Inflammatory macrophage (primary cell): ENCODE data around the gene CCER1.
"Not testable (repeated sequence)": the region's sequence is repeated elsewhere in the genome, so short reads cannot be mapped to it uniquely, and the experiment has no call there.

Experiments used
- DNase-seq, 2 donors: peaks; one replicate each; pipeline ENCODE4 v3.0.0-alpha.2; 2020 to 2022
- total RNA-seq, 18 experiments: gene quantifications; one replicate each; lab custom pipeline; 2026; ENCODE audit warnings: mixed read lengths in 6 of 18, inconsistent platforms in 2 of 18; lab: John Stamatoyannopoulos, UW

The CCER1 gene, protein sequence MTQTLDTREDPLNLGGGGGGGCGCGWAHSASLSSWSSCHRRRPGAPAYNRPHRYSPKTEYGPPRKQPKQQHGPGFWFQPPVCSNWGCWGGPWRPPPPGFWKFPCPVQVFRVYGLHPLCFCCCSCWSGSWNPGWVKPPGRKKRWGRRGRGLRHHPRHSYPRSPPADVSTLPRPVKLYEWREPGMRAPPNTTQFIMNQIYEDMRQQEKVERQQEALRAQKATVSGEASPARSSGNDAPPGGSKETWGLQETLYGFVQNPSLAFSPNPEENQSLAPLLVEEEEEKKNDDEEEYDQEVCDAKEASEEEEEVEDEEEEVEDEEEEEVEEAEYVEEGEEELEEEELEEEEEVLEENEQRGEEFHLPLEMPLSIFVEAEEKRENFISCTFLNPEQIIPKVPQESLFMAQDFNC
- 0 to 0.13 (median 0) reads per million in 18 experiments for total RNA-seq

DNA sequence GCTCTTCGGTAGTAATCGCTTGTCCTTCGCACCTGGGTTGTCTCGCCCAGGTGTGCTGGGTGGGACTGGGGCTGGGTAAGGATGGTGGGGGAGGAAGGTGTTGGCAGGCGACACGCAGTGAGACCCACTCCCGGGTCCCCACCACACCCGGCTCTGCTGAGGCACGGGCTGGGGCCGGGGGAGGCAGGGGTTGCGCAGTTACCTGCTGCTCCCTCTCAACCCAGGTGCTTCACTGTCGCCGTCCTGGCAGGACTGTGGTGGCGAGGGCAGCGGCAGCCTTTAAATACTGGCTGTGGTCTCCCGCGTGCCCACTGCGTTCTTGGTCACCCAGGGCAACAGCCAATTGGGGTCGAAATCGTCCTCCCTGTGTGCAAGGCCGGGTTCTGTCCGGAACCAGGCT, at the start of gene CCER1:
TSS of gene CCER1 (minus strand) at position 256 of the 400 bp plus-strand sequence. CDS start 434 bp downstream, outside the sequence.
- DNase-seq = no peak

DNA sequence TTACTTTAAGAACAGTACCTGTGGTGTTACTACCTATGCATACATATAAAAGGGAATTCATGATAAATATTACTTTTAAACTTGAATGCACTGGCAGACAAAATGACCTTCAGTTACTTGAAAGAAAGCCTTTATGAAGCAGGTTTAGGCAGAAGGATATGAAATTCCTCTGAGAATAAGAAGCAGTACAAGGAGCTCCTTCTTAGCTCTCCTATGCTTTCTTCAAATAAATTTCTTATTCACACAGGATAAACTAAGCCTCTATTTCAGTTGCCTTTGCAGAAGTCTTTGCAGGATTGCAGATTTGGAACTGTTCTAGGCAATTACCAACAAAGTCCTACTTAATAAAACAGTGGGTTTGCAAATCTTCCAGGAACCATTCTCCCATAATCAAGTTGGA, 48.8 kb upstream of the CCER1 start:
- DNase-seq = no peak

DNA sequence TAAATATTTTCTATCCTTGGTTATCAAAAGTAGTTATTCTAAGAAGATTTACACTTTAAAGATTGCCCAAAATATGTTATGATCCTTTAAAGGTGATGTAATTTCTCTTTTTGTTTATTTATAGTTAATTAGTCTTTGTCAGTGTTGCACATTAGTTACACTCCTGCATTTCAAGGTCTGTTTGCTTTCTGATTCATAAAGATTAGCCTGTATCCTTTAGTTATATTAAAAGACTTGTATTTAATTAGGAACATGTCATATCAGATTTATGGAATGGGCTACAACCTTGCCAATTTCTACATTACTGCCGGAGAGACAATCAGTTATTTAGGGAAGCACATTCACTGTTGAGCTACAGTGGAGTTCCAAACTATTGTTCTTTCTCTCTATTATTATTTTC, 46.3 kb upstream of the CCER1 start:
- DNase-seq = no peak

DNA sequence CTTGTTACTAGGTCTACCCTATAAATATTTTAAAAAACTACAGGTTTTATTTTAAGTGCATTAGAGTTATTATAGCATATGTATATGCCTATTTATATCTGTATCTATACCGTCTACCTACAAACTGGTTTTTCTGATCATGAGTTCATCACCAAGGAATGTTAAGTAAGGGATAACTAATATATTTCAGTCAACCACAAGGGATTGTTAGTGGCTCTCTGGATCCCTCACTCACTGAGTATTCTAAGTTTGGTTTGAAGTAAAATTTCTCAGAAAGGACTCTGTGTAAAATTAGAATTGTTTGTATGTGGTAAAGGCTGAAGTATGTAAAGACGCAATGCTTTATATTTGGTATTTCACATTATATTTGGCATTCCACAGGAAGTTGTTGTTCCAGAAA, 45.0 kb upstream of the CCER1 start:
- DNase-seq = no peak

- DNase-seq = no peak
Measured at GRCh38 chr12:90999527-90999926, 44.6 kb upstream of the CCER1 start.

GRCh38 chr12:90995010-90995409, 40.0 kb upstream of the CCER1 start:
- no peak for DNase-seq

- DNase-seq = no peak
Measured at GRCh38 chr12:90991952-90992465, 37.0 kb upstream of the CCER1 start.

DNA sequence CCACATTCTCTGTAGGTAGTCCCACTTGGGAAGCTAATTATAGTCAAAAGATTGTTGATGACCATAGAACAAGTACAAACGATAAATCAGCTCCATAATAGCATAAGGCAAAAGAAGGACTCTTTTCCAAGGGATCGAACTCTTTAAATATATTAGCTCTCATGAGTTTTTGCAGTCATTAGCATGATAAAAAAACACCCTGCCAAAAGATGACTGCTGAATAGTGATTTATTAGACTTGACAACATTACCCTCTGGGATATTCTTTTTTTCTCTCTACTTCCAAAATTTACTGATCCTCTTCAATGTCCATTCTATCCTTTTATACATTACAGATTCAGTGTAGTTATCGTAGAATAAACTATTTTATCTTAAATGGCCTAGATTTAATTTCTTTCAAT, 35.6 kb upstream of the CCER1 start:
- DNase-seq = no peak

DNA sequence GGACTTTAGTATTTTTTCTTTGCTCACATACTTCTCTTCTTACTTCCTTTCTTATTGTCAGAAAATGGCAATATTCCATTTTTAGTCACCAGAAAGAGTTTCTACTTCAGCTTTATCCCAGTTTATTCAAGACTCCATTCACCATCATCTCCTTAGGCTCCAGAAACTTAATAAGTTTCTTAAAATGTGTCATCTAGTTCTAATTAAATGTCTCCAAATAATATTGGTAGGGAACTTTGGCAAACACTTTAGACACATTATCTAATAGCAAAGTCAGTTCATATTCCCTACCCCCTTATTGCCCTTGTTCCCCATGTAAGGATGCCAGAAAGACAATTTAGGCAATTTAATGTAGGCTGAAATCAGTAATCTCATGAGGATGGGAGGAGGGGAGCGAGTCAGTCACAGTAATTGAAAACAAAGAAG, 34.7 kb upstream of the CCER1 start:
- no peak for DNase-seq

DNA sequence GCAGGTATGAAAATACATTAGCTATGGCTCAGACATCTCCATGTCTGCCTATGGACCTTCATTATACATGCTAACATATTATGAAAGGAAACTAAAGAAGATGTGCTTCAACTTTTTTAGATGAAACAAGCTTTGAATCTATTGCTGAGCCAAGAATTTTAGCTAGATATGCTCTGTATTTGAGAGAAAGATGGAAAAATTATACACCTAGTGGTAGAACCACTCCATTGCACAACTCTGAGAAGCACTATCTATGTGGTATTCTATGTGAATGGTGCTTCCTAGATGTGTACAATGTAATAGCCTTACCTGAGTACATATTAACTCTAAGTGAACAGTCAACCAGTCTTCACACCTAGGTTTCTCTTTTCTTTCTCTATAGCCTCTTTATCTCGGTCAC, 32.5 kb upstream of the CCER1 start:
- DNase-seq = no peak

GRCh38 chr12:90987101-90987500, 32.1 kb upstream of the CCER1 start:
- no peak for DNase-seq

DNA sequence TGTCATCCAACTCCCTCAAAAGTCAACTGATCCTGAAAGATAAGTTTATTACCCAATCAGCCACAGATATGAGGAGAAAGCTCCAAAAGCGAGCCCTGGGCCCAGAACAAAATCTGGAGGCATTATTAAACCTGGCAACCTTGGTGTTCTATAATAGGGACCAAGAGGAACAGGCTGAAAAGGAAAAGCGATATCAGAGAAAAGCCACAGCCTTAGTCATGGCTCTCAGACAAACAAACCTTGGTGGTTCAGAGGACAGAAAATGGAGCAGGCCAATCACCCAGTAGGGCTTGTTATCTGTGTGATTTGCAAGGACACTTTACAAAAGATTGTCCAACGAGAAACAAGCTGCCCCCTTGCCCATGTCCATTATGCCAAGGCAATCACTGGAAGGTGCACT, 30.4 kb upstream of the CCER1 start:
- not testable (repeated sequence) for DNase-seq

GRCh38 chr12:90984114-90984513, 29.1 kb upstream of the CCER1 start:
- no peak for DNase-seq

DNA sequence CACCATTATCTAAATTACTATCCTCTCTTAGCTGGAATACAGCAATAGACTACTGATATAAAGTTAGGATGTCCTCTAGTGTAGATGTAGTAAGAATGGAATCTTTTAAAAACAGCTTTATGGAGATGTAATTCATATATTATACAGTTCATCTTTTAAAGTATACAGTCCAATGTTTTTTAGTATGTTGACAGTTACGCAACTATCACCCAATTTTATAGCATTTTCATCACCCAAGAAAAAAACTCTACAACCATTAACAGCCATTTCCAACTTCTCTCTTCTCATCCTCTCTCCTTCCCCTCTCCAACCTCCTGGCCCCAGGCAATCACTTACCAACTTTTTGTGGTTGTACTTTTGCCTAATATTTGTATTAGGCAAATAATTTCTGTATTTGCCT, 27.2 kb upstream of the CCER1 start:
- no peak for DNase-seq

DNA sequence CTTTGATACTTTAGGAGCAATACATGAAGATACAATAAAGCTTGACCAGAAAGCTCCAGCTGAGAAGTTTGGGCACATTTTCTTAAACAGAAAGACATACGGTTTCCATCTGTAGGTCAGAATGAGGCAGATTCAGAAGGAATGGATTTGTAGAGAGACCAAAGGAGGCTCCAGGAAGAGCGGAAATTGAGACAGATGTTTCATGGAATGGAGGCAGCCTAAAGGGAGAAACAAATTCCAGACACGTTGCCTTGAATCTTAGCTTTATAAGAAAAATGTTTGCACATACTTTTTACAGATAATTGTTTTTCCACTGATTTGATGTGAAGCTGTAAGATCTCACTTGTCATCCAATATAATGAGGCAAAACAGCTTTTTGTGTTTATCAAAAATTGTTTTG, 25.0 kb upstream of the CCER1 start:
- no peak for DNase-seq

GRCh38 chr12:90979019-90979418, 24.0 kb upstream of the CCER1 start:
- no peak for DNase-seq

DNA sequence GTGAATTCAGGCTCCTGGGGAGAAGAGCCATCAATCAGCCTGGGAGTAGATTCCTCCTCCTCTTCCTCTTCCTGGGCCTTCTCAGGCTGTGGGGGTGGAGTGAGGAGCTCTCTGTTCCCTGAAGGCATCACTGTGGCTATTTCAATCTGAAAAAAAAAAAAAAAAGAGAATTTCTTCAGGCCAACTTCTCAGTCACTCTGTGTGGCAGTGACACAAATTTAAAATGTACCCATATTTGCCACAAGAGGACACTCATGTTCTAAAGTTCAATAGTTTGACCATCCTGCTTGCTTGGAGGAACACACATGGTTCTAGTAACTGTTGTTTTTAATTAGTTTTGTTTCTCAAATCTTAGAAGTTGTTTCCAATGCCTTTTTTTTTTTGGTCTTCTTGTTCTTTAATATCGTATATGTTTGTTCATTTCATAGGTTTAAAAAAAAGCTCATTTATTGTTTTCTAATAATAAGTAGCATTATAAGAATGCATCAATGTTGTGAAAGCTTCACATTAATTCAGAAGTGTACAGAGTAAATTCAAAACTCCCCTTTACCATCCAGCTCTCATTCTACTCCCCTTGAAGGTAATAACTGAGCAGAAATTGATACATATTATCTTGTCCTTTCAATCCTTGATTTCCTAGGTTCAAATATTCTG, 23.3 kb upstream of the CCER1 start:
- peak; percentile 37 to 45 for DNase-seq

DNA sequence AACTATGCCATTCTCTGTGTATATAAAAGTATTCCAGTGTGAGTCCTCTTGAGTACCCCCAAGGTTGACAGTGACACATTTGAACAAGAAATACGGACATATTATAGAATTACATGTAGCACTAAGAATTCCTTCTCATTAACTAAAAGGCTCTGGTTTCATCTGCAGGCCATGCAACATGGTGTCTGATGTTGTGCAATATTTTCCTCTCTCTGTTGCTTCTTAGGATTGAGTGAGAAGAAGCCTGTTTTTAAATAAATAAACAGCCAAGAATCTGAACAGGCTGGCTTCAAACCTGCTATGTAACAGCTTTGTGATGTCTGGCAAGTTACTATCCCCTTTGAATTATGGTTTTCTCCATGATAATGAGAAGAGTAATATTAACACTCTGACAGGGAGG, 22.2 kb upstream of the CCER1 start:
- DNase-seq = no peak

- DNase-seq = no peak
Measured at GRCh38 chr12:90974286-90974685, 19.3 kb upstream of the CCER1 start.

DNA sequence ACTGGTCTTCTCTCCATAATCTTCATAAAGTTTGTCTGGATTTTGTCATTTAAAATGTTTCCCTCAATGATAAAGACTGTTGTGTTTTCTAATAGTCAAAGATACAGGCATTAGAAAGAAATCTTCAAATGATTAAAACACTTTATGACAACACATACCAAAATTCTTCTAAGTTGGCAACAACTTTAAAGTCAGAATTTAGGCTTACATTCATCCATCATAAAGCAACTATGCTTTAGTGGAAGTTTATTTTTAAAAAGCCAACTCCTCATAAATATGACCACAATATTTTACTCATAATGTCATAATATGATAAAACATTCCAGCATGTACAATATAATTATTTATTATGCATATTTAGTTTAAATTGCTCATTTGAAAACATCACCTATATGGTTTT, 17.2 kb upstream of the CCER1 start:
- DNase-seq = no peak

DNA sequence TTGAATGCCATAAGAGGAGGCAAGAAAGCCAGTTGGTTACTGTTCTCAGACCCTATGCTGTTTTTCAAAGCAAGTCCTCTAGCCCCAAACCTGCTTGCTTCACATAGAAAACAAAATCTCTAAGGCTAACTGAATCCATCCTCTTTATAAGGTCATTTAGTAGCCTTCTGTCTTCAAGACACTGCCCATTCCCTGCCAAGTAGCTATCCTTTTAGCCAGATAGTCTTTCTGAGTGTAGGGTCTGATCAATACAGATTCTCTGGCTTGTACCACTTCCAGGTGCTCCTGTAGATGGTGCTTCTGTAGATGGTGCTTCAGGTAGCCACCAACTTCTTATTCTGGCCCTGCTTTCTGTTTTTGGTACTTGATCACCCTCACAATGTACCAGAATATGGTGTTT, 15.9 kb upstream of the CCER1 start:
- DNase-seq = no peak

GRCh38 chr12:90970471-90970870, 15.5 kb upstream of the CCER1 start:
- DNase-seq = no peak

- DNase-seq = no peak
Measured at GRCh38 chr12:90969851-90970250, 14.9 kb upstream of the CCER1 start.

- DNase-seq = no peak
Measured at GRCh38 chr12:90969346-90969745, 14.4 kb upstream of the CCER1 start.
